H9 (cell line): ENCODE data around the gene TLE4. TPM values are rescaled to one million over a fixed set of nuclear protein-coding genes. Genes with fewer than 3 reads are reported as not detected.
A peak's percentile ranks its signal among the peaks of the same experiment; 100 is the strongest.

Experiments used
- DNase-seq: peaks from one replicate; pipeline ENCODE4 v3.0.0-alpha.2; 2017
- H2AFZ ChIP-seq: one replicate; pipeline ENCODE4 v1.6.1; 2013; ENCODE audit warnings: mild to moderate bottlenecking, low read length, control low read depth, moderate library complexity
- H2AK5ac ChIP-seq: 2 replicates; pipeline ENCODE4 v1.6.1; 2013; ENCODE audit warnings: low read length, control low read depth, mixed read lengths; ENCODE audit not compliant: insufficient read length
- H2BK120ac ChIP-seq: one replicate; pipeline ENCODE4 v1.6.1; 2013; ENCODE audit warnings: low read depth, mild to moderate bottlenecking, low read length, control low read depth, inconsistent platforms; ENCODE audit not compliant: poor library complexity, severe bottlenecking
- H2BK12ac ChIP-seq: 2 replicates; pipeline ENCODE4 v1.6.1; 2013; ENCODE audit warnings: low read length, control low read depth, mixed read lengths, low read depth; ENCODE audit not compliant: insufficient read length
- H2BK15ac ChIP-seq: 2 replicates; pipeline ENCODE4 v1.6.1; 2013; ENCODE audit warnings: low read depth, low read length, control low read depth
- H2BK20ac ChIP-seq: one replicate; pipeline ENCODE4 v1.6.1; 2013; ENCODE audit warnings: low read depth, mild to moderate bottlenecking, low read length, control low read depth, inconsistent platforms; ENCODE audit not compliant: poor library complexity, severe bottlenecking
- H2BK5ac ChIP-seq: 2 replicates; pipeline ENCODE4 v1.6.1; 2013; ENCODE audit warnings: low read length, control low read depth, mixed read lengths; ENCODE audit not compliant: insufficient read length
- H3K14ac ChIP-seq: 2 replicates; pipeline ENCODE4 v1.6.1; 2013; ENCODE audit warnings: low read length, control low read depth; ENCODE audit not compliant: insufficient read depth
- H3K18ac ChIP-seq: 2 replicates; pipeline ENCODE4 v1.6.1; 2013; ENCODE audit warnings: low read depth, mild to moderate bottlenecking, mixed read lengths, low read length, control low read depth; ENCODE audit not compliant: insufficient read length
- H3K23ac ChIP-seq: 2 replicates; pipeline ENCODE4 v1.6.1; 2013; ENCODE audit warnings: low read length, control low read depth, mixed read lengths, low read depth; ENCODE audit not compliant: insufficient read length
- H3K23me2 ChIP-seq: 2 replicates; pipeline ENCODE4 v1.6.1; 2013; ENCODE audit warnings: low read depth, mild to moderate bottlenecking, mixed read lengths, low read length, control low read depth; ENCODE audit not compliant: insufficient read length, poor library complexity, severe bottlenecking
- H3K27ac ChIP-seq: 2 replicates; pipeline ENCODE4 v1.5.1; 2013; ENCODE audit warnings: low read length, control low read depth, mixed read lengths, low read depth; ENCODE audit not compliant: insufficient read length
- H3K27me3 ChIP-seq: 2 replicates; pipeline ENCODE4 v1.6.1; 2013; ENCODE audit warnings: low read length, control low read depth, inconsistent platforms; ENCODE audit not compliant: insufficient read depth
- H3K4ac ChIP-seq: 2 replicates; pipeline ENCODE4 v1.6.1; 2013; ENCODE audit warnings: low read depth, mild to moderate bottlenecking, control low read depth, inconsistent platforms, low read length, moderate library complexity
- H3K4me1 ChIP-seq: 2 replicates; pipeline ENCODE4 v1.6.1; 2013; ENCODE audit warnings: low read length, control low read depth, inconsistent platforms; ENCODE audit not compliant: insufficient read depth
- H3K4me2 ChIP-seq: 2 replicates; pipeline ENCODE4 v1.6.1; 2013; ENCODE audit warnings: low read length, control low read depth, mixed read lengths; ENCODE audit not compliant: insufficient read length, insufficient read depth
- H3K56ac ChIP-seq: 2 replicates; pipeline ENCODE4 v1.6.1; 2013; ENCODE audit warnings: low read depth, mild to moderate bottlenecking, mixed read lengths, low read length, control low read depth; ENCODE audit not compliant: insufficient read length
- H3K79me1 ChIP-seq: 2 replicates; pipeline ENCODE4 v1.6.1; 2013; ENCODE audit warnings: low read depth, mild to moderate bottlenecking, moderate library complexity, low read length, control low read depth, inconsistent platforms; ENCODE audit not compliant: insufficient read depth, poor library complexity, severe bottlenecking
- H3K79me2 ChIP-seq: 2 replicates; pipeline ENCODE4 v1.6.1; 2013; ENCODE audit warnings: low read length, control low read depth, inconsistent platforms; ENCODE audit not compliant: insufficient read depth
- H3K9ac ChIP-seq: 2 replicates; pipeline ENCODE4 v1.6.1; 2013; ENCODE audit warnings: low read length, control low read depth, mixed read lengths; ENCODE audit not compliant: insufficient read length; ENCODE audit errors: extremely low read depth
- H3K9me3 ChIP-seq: one replicate; pipeline ENCODE4 v1.6.1; 2013; ENCODE audit warnings: low read depth, low read length, inconsistent platforms; ENCODE audit not compliant: control insufficient read depth
- H3T11ph ChIP-seq: one replicate; pipeline ENCODE4 v1.6.1; 2013; ENCODE audit warnings: mild to moderate bottlenecking, low read length, control low read depth, inconsistent platforms
- H4K20me1 ChIP-seq: one replicate; pipeline ENCODE4 v1.6.1; 2013; ENCODE audit not compliant: control insufficient read depth, insufficient read length, insufficient read depth
- H4K5ac ChIP-seq: 2 replicates; pipeline ENCODE4 v1.6.1; 2013; ENCODE audit warnings: low read depth, mild to moderate bottlenecking, mixed read lengths, low read length, control low read depth; ENCODE audit not compliant: insufficient read length
- H4K8ac ChIP-seq: replicated peaks from 2 replicates; pipeline ENCODE4 v1.6.1; 2013; ENCODE audit warnings: low read length, control low read depth, mixed read lengths, low read depth; ENCODE audit not compliant: insufficient read length
- H4K91ac ChIP-seq: 2 replicates; pipeline ENCODE4 v1.6.1; 2013; ENCODE audit warnings: low read depth, mild to moderate bottlenecking, moderate library complexity, mixed read lengths, low read length, control low read depth; ENCODE audit not compliant: insufficient read length
- H3K27ac Mint-ChIP-seq, 3 experiments: 2 replicates in 2 of 3; 3 replicates in 1 of 3; pipeline ENCODE4 v1.8.0; 2020 to 2021; ENCODE audit warnings: mixed read lengths in 3 of 3, mild to moderate bottlenecking in 1 of 3, moderate library complexity in 1 of 3
- H3K27me3 Mint-ChIP-seq: 2 replicates; pipeline ENCODE4 v1.8.0; 2021; ENCODE audit warnings: low read depth, mild to moderate bottlenecking, moderate library complexity, mixed read lengths
- H3K36me3 Mint-ChIP-seq, 3 experiments: 2 replicates in 2 of 3; 3 replicates in 1 of 3; pipeline ENCODE4 v1.8.0; 2020 to 2021; ENCODE audit warnings: low read depth in 3 of 3, mixed read lengths in 3 of 3; ENCODE audit not compliant: insufficient read depth in 1 of 3
- H3K4me1 Mint-ChIP-seq, 2 experiments: 2 replicates each; pipeline ENCODE4 v1.8.0; 2020; ENCODE audit warnings: mixed read lengths in 2 of 2
- H3K4me3 Mint-ChIP-seq, 2 experiments: 2 replicates in 1 of 2; 3 replicates in 1 of 2; pipeline ENCODE4 v1.8.0; 2020 to 2021; ENCODE audit warnings: mild to moderate bottlenecking in 2 of 2, mixed read lengths in 2 of 2, moderate library complexity in 1 of 2
- H3K9me3 Mint-ChIP-seq, 2 experiments: 2 replicates in 1 of 2; 3 replicates in 1 of 2; pipeline ENCODE4 v1.8.0; 2020; ENCODE audit warnings: mild to moderate bottlenecking in 2 of 2, mixed read lengths in 2 of 2, moderate library complexity in 1 of 2
- WGBS: extraction: QIAGEN DNeasy Blood & Tissue Kit; methylation state at CpG from one replicate; pipeline ENCODE4 v1.1.7; 2013; ENCODE audit warnings: missing lambda C conversion rate, low lambda C conversion rate, mixed read lengths; ENCODE audit not compliant: insufficient read length; ENCODE audit errors: extremely low coverage; 5-methylcytosine and 5-hydroxymethylcytosine counted together
- total RNA-seq: library from RNA; stranded (reverse); gene quantifications from 2 replicates; pipeline ENCODE4 v1.2.1, GENCODE V29; 2021
- TF ChIP-seq, protein P1 (sequence below): fragments of 200-600 bp; sonication (generic); conservative IDR thresholded peaks from 3 replicates; pipeline ENCODE4 v1.8.0; 2021; ENCODE audit warnings: antibody characterized with exemption, mild to moderate bottlenecking

The TLE4 gene
- total RNA-seq, 1 experiment from 2014 or later: 35.1 TPM

DNA sequence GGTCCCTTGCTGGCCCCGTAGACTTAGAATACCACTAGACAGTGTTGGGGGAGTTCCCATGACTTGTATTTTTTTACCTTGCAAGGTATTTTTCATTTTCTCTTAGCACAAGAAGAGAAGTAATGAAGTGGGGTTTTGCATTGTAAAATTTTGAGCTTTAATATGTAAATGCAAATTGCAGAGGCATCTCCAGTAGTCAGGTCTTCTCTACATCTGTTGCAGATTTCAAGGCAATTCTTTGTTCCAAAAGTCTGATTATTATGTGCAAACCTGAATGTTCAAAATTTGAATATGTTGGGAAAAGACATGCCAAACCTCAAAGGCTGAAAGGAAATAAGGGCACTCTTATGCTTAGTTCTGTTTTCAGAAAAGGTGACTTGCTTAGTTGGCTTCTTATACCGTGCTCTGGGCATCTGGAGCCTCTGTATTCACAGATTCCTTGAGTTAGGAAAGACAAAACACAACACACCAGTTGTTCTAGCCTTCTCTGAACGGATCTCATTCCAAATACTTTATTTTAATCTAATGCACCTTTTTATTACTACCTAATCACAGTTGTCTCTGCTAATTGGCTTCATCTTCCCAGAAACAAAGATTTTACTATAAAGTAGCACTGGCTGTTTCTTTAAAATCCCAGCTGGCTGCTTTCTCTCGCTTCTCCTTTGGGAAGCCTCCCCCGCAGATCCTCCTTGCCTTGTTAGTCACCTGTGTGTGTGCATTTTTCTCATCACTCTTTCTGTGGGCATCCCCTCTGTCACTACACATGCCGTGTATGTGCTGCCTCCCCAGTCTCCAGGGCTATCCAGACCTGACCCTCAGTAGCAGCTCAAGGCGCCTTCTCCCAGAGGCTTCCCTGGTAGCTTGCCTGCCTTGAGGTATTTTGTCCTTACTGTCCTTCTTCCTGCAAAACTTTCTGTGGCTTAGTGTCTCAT lies 138.2 kb downstream of the TLE4 start:
- peaks cover 17 to 18% of the 10 kb centered on the region in 2 experiments for H3K4me1 Mint-ChIP-seq
- Histone ChIP-seq H3K9ac (no peak overlapping the region), H2AFZ (no peak overlapping the region), H2BK120ac (no peak overlapping the region), H4K5ac (no peak overlapping the region), H3K14ac (no peak overlapping the region), H3K4me2 (no peak overlapping the region), H2BK20ac (no peak overlapping the region), H4K91ac (no peak overlapping the region), H2AK5ac (no peak overlapping the region), H3K23ac (no peak overlapping the region), H3T11ph (no peak overlapping the region), H3K23me2 (no peaks in the 10 kb centered on the region), H2BK12ac (no peak overlapping the region), H3K56ac (no peak overlapping the region), H3K27ac (no peak overlapping the region), H2BK15ac (no peak overlapping the region), H3K79me1 (no peaks in the 10 kb centered on the region), H3K4ac (no peak overlapping the region), H4K8ac (no peak overlapping the region), H3K4me1 (no peaks in the 10 kb centered on the region; the same call in 1 of the 2 replicates), H2BK5ac (no peak overlapping the region), H3K27me3 (no peaks in the 10 kb centered on the region), H3K18ac (no peak overlapping the region), H3K79me2 (no peaks in the 10 kb centered on the region), H4K20me1 (no peaks in the 10 kb centered on the region), H3K9me3 (no peaks in the 10 kb centered on the region)
- peak overlapping the region; percentile 30 to 78 (median 44) for H3K27ac Mint-ChIP-seq
- H3K4me3 Mint-ChIP-seq: no peak overlapping the region
- TF ChIP-seq, protein P1, sequence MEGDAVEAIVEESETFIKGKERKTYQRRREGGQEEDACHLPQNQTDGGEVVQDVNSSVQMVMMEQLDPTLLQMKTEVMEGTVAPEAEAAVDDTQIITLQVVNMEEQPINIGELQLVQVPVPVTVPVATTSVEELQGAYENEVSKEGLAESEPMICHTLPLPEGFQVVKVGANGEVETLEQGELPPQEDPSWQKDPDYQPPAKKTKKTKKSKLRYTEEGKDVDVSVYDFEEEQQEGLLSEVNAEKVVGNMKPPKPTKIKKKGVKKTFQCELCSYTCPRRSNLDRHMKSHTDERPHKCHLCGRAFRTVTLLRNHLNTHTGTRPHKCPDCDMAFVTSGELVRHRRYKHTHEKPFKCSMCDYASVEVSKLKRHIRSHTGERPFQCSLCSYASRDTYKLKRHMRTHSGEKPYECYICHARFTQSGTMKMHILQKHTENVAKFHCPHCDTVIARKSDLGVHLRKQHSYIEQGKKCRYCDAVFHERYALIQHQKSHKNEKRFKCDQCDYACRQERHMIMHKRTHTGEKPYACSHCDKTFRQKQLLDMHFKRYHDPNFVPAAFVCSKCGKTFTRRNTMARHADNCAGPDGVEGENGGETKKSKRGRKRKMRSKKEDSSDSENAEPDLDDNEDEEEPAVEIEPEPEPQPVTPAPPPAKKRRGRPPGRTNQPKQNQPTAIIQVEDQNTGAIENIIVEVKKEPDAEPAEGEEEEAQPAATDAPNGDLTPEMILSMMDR: no peak
- peaks cover 15 to 63% (median 46%) of the 10 kb centered on the region in 3 experiments; a peak in 6 of 7 replicates for H3K36me3 Mint-ChIP-seq
- DNase-seq: no peak
- H3K9me3 Mint-ChIP-seq: no peaks in the 10 kb centered on the region
- WGBS: no CpG with 5 or more reads among the region's 7 CpGs
- no peaks in the 10 kb centered on the region for H3K27me3 Mint-ChIP-seq
